Measurements from ENCODE around the gene SLC35F5. TPM values are rescaled to one million over a fixed set of nuclear protein-coding genes. Genes with fewer than 3 reads are reported as not detected.

The SLC35F5 gene
- total RNA-seq, 5 donors from 2014 or later (not counting 1 experiment from before 2014, with no cell fraction given), result 19.5 to 37.0 (median 23.3) TPM

DNA sequence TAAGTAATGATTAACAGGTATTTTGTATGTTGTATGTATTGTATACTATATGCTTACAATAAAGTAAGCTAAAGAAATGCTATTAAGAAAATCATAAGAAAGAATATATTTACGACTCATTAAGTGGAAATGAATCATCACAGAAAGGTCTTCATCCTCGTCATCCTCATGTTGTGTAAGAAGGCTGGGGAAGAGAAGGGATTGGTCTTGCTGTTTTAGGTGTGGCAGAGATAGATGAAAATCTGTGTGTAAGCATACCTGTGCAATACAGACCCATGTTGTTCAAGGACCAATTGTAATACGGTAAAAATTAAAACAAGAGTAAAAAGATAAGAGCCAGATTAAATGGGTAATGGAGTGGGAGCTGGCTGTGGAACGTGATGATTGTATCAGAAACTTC lies 16.6 kb downstream of the SLC35F5 start:
- Histone ChIP-seq H3K36me3 (ENCODE audit: control insufficient read depth in 2 of 2, extremely low read depth in 1 of 2, insufficient read depth in 1 of 2, low read length in 1 of 2) (peaks cover 0 to 56% of the 10 kb centered on the region in 2 donors), H3K4me3 (ENCODE audit: control insufficient read depth in 1 of 2, extremely low read depth in 1 of 2, low read length in 1 of 2) (no peak overlapping the region), H3K27ac (ENCODE audit: low read length) (no peak overlapping the region), H3K27me3 (replicated peaks in 1 of 2; ENCODE audit: control insufficient read depth in 2 of 2, extremely low read depth in 1 of 2, insufficient read depth in 2 of 2, low read length in 1 of 2) (no peaks in the 10 kb centered on the region), H3K4me1 (ENCODE audit: control insufficient read depth in 1 of 2, extremely low read depth in 1 of 2, insufficient read depth in 2 of 2, low read length in 2 of 2) (no peaks in the 10 kb centered on the region), H3K9me3 (no peaks in the 10 kb centered on the region)
- H3K4me3 Mint-ChIP-seq, result no peak overlapping the region
- no peak for ATAC-seq (replicated peaks in 1 of 4)
- DNase-seq, result no peak
- peaks cover 45% of the 10 kb centered on the region for H3K36me3 Mint-ChIP-seq
- no peaks in the 10 kb centered on the region for H3K27me3 Mint-ChIP-seq
- WGBS (ENCODE audit: insufficient coverage), result 97% methylated on average over 3 of the region's 4 CpGs
- no peaks in the 10 kb centered on the region for H3K9me3 Mint-ChIP-seq
- H3K27ac Mint-ChIP-seq, result no peak overlapping the region
- H3K4me1 Mint-ChIP-seq, result no peaks in the 10 kb centered on the region
- ChIA-PET CTCF (no interaction called here), POLR2A (no interaction called here)

DNA sequence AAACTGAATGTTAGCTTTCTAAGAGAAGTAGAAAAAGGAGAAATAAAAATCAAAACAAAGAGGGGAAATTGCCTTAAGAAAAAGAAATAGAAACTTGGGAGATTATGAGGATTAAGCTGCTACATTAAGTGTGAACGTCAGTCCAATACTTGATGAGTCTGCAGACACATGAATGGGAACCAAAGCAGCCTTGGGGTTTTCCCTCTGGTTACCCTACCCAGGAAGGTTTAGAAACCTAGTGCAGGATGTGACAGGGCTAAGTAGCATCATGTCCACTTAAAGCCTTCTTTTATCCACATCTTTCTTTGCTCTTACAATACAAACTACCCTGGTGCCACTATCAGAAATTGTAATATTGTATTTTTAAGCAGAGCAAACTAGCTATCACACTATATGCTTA lies 22.3 kb downstream of the SLC35F5 start:
- Histone ChIP-seq H3K27me3 (replicated peaks in 1 of 2; ENCODE audit: control insufficient read depth in 2 of 2, extremely low read depth in 1 of 2, insufficient read depth in 2 of 2, low read length in 1 of 2) (no peaks in the 10 kb centered on the region), H3K4me1 (ENCODE audit: control insufficient read depth in 1 of 2, extremely low read depth in 1 of 2, insufficient read depth in 2 of 2, low read length in 2 of 2) (no peaks in the 10 kb centered on the region), H3K36me3 (ENCODE audit: control insufficient read depth in 2 of 2, extremely low read depth in 1 of 2, insufficient read depth in 1 of 2, low read length in 1 of 2) (peaks cover 0 to 24% of the 10 kb centered on the region in 2 donors), H3K4me3 (ENCODE audit: control insufficient read depth in 1 of 2, extremely low read depth in 1 of 2, low read length in 1 of 2) (no peak overlapping the region), H3K9me3 (no peaks in the 10 kb centered on the region), H3K27ac (ENCODE audit: low read length) (no peak overlapping the region)
- CTCF ChIA-PET, result no interaction called here
- H3K27ac Mint-ChIP-seq, result no peak overlapping the region
- no peak for ATAC-seq (replicated peaks in 1 of 4)
- no peaks in the 10 kb centered on the region for H3K27me3 Mint-ChIP-seq
- 60% methylated on average over 1 of the region's 1 CpG for WGBS (ENCODE audit: insufficient coverage)
- H3K4me1 Mint-ChIP-seq, result no peaks in the 10 kb centered on the region
- DNase-seq, result no peak
- peaks cover 51% of the 10 kb centered on the region for H3K36me3 Mint-ChIP-seq
- no peak overlapping the region for H3K4me3 Mint-ChIP-seq
- POLR2A ChIA-PET, result interaction anchor here in 1 of 2 donors (0.7 kb wide), 1 partner anchor 22 kb away, joined by 3 read pairs; the partner anchor contains the start of gene SLC35F5
- no peaks in the 10 kb centered on the region for H3K9me3 Mint-ChIP-seq

DNA sequence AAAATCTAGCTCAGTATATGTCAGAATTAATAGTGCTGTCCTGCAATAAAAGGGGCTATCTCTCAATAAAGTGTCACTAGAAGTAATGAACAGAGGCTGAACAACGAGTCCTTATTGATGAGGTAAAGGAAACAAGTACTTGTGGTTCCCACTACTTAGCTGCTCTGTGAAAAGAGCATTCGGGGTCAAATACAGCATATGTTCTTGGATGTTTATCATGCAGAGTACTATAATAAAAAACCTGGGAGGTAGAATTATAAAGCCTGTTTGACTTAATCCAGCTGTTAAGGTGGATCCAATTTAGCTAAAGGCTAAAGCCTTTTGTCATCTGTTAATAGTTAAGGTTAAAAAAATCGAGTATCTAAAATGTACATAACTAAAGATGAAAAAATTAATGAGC lies 32.4 kb downstream of the SLC35F5 start:
- peaks cover 3 to 18% of the 10 kb centered on the region in 2 donors for H3K36me3 ChIP-seq (ENCODE audit: control insufficient read depth in 2 of 2, extremely low read depth in 1 of 2, insufficient read depth in 1 of 2, low read length in 1 of 2)
- Mint-ChIP-seq H3K36me3 (peaks cover 35% of the 10 kb centered on the region), H3K4me3 (no peak overlapping the region), H3K27me3 (no peaks in the 10 kb centered on the region), H3K27ac (no peak overlapping the region), H3K4me1 (peaks cover 0 to 2% (median 0%) of the 10 kb centered on the region in 3 donors), H3K9me3 (no peaks in the 10 kb centered on the region)
- no peak overlapping the region for H3K4me3 ChIP-seq (ENCODE audit: control insufficient read depth in 1 of 2, extremely low read depth in 1 of 2, low read length in 1 of 2)
- WGBS (ENCODE audit: insufficient coverage), result no CpG with 5 or more reads among the region's 3 CpGs
- H3K27ac ChIP-seq (ENCODE audit: low read length), result no peak overlapping the region
- ATAC-seq (replicated peaks in 1 of 4) (no peak), DNase-seq (no peak)
- H3K27me3 ChIP-seq (replicated peaks in 1 of 2; ENCODE audit: control insufficient read depth in 2 of 2, extremely low read depth in 1 of 2, insufficient read depth in 2 of 2, low read length in 1 of 2), result no peaks in the 10 kb centered on the region
- POLR2A ChIA-PET, result no interaction called here
- no peaks in the 10 kb centered on the region for H3K4me1 ChIP-seq (ENCODE audit: control insufficient read depth in 1 of 2, extremely low read depth in 1 of 2, insufficient read depth in 2 of 2, low read length in 2 of 2)
- no peaks in the 10 kb centered on the region for H3K9me3 ChIP-seq
- CTCF ChIA-PET, result interaction anchor here in 1 of 2 donors (0.5 kb wide), 1 partner anchor 10 kb away, joined by 3 read pairs; no protein-coding TSS in a partner anchor

DNA sequence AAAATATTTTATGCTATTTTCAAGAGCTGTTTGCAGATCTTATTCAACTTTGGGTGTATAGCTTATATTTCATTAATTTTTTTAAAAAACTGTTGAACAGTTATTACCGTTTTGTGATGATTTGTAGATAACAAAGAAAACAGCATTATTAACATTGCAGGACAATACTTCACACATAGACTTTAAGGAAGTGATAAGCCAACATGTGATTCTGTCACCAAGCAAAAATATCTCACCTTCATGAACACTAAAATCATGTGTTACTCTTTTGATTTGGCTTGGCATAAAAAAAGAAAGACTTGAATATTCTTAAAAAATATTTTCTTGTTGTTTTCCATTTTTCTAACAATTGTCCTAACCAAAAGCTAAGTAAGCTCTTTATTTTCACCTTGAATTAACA lies 33.0 kb downstream of the SLC35F5 start:
- peaks cover 0 to 2% (median 0%) of the 10 kb centered on the region in 3 donors for H3K4me1 Mint-ChIP-seq
- ChIA-PET POLR2A (interaction anchor here in 1 of 2 donors (0.9 kb wide), 1 partner anchor 10 kb away, joined by 3 read pairs; no protein-coding TSS in a partner anchor), CTCF (interaction anchor here (0.5 to 0.6 kb wide), 2 partner anchors 29 to 122 kb away, joined by 3 to 5 read pairs; no protein-coding TSS in a partner anchor)
- Histone ChIP-seq H3K4me3 (ENCODE audit: control insufficient read depth in 1 of 2, extremely low read depth in 1 of 2, low read length in 1 of 2) (no peak overlapping the region), H3K9me3 (no peaks in the 10 kb centered on the region), H3K27me3 (replicated peaks in 1 of 2; ENCODE audit: control insufficient read depth in 2 of 2, extremely low read depth in 1 of 2, insufficient read depth in 2 of 2, low read length in 1 of 2) (no peaks in the 10 kb centered on the region), H3K4me1 (ENCODE audit: control insufficient read depth in 1 of 2, extremely low read depth in 1 of 2, insufficient read depth in 2 of 2, low read length in 2 of 2) (no peaks in the 10 kb centered on the region), H3K27ac (ENCODE audit: low read length) (no peak overlapping the region), H3K36me3 (ENCODE audit: control insufficient read depth in 2 of 2, extremely low read depth in 1 of 2, insufficient read depth in 1 of 2, low read length in 1 of 2) (peaks cover 3 to 15% of the 10 kb centered on the region in 2 donors)
- no CpG with 5 or more reads among the region's 1 CpG for WGBS (ENCODE audit: insufficient coverage)
- H3K27ac Mint-ChIP-seq, result no peak overlapping the region
- no peak for DNase-seq
- no peaks in the 10 kb centered on the region for H3K9me3 Mint-ChIP-seq
- H3K36me3 Mint-ChIP-seq, result peaks cover 34% of the 10 kb centered on the region
- no peak overlapping the region for H3K4me3 Mint-ChIP-seq
- no peaks in the 10 kb centered on the region for H3K27me3 Mint-ChIP-seq
- no peak for ATAC-seq (replicated peaks in 1 of 4)

DNA sequence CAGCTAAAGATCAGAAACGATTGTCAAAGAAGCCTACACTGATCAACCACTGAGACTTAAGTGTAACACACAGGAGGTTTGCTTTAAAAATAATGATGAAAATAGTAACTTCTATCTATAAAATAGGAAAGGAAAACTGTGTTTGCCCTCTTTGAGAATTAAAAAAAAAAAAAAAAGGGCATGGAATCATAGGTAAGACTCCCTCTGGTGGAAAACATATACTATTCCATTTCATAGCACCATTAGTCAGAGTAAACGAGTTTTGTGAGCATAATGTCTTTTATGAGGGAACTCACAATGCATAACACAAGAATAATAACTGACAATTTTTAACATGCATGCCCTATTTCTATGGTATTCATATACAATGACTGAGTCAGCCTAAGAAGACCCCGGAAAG lies 36.3 kb downstream of the SLC35F5 start:
- H3K4me1 Mint-ChIP-seq, result peaks cover 0 to 2% (median 0%) of the 10 kb centered on the region in 3 donors
- DNase-seq, result peak in 1 of 35 experiments; percentile 13
- peaks cover 0 to 22% of the 10 kb centered on the region in 2 donors for H3K36me3 ChIP-seq (ENCODE audit: control insufficient read depth in 2 of 2, extremely low read depth in 1 of 2, insufficient read depth in 1 of 2, low read length in 1 of 2)

DNA sequence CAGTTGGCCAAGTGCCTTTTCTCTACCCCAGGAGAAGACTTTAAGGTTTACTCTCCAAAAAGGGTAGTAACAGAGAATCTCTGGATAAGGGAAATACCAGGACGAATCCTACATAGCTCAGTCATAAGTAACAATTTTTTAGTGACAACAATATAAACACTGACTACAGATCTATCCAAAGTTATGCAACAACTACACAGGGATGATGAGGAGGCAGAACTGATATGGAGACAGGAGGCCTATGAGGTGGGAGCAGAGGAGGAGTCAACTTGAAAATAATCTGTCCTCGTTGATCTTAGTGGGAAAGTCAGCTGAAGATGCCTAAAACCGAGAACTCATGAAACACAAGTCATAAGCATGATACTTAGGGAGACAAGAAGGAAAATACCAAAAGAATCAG lies 40.2 kb downstream of the SLC35F5 start:
- Mint-ChIP-seq H3K27ac (no peak overlapping the region), H3K27me3 (no peaks in the 10 kb centered on the region), H3K9me3 (no peaks in the 10 kb centered on the region), H3K36me3 (peaks cover 33% of the 10 kb centered on the region), H3K4me1 (no peaks in the 10 kb centered on the region), H3K4me3 (no peak overlapping the region)
- DNase-seq, result no peak
- H3K27ac ChIP-seq (ENCODE audit: low read length), result no peak overlapping the region
- H3K9me3 ChIP-seq, result no peaks in the 10 kb centered on the region
- H3K4me3 ChIP-seq (ENCODE audit: control insufficient read depth in 1 of 2, extremely low read depth in 1 of 2, low read length in 1 of 2), result no peak overlapping the region
- ChIA-PET CTCF (interaction anchor here in 1 of 2 donors (0.5 to 0.6 kb wide), 2 partner anchors 189 to 1368 kb away, joined by 3 read pairs; no protein-coding TSS in a partner anchor), POLR2A (interaction anchor here in 1 of 2 donors (0.6 kb wide), 1 partner anchor 1798 kb away, joined by 3 read pairs; no protein-coding TSS in a partner anchor)
- WGBS (ENCODE audit: insufficient coverage), result 92% methylated on average over 2 of the region's 3 CpGs
- no peak for ATAC-seq (replicated peaks in 1 of 4)
- H3K4me1 ChIP-seq (ENCODE audit: control insufficient read depth in 1 of 2, extremely low read depth in 1 of 2, insufficient read depth in 2 of 2, low read length in 2 of 2), result no peaks in the 10 kb centered on the region
- H3K36me3 ChIP-seq (ENCODE audit: control insufficient read depth in 2 of 2, extremely low read depth in 1 of 2, insufficient read depth in 1 of 2, low read length in 1 of 2), result peaks cover 3 to 23% of the 10 kb centered on the region in 2 donors
- no peaks in the 10 kb centered on the region for H3K27me3 ChIP-seq (replicated peaks in 1 of 2; ENCODE audit: control insufficient read depth in 2 of 2, extremely low read depth in 1 of 2, insufficient read depth in 2 of 2, low read length in 1 of 2)

More for the DNA sequence above, 36.3 kb downstream of the SLC35F5 start:
- Mint-ChIP-seq H3K9me3 (no peaks in the 10 kb centered on the region), H3K36me3 (peaks cover 34% of the 10 kb centered on the region), H3K27ac (no peak overlapping the region), H3K4me3 (no peak overlapping the region), H3K27me3 (no peaks in the 10 kb centered on the region)
- ChIA-PET CTCF (no interaction called here), POLR2A (no interaction called here)
- no CpG with 5 or more reads among the region's 3 CpGs for WGBS (ENCODE audit: insufficient coverage)
- Histone ChIP-seq H3K9me3 (no peaks in the 10 kb centered on the region), H3K27me3 (replicated peaks in 1 of 2; ENCODE audit: control insufficient read depth in 2 of 2, extremely low read depth in 1 of 2, insufficient read depth in 2 of 2, low read length in 1 of 2) (no peaks in the 10 kb centered on the region), H3K27ac (ENCODE audit: low read length) (no peak overlapping the region), H3K4me1 (ENCODE audit: control insufficient read depth in 1 of 2, extremely low read depth in 1 of 2, insufficient read depth in 2 of 2, low read length in 2 of 2) (no peaks in the 10 kb centered on the region), H3K4me3 (ENCODE audit: control insufficient read depth in 1 of 2, extremely low read depth in 1 of 2, low read length in 1 of 2) (no peak overlapping the region)
- no peak for ATAC-seq (replicated peaks in 1 of 4)

All from T-cell (primary cell).